ENCODE results near the gene C3orf18. TPM values are rescaled to one million over a fixed set of nuclear protein-coding genes. Genes with fewer than 3 reads are reported as not detected.

C3orf18 gene
- total RNA-seq, 1 donor from 2014 or later = 13.0 TPM

DNA sequence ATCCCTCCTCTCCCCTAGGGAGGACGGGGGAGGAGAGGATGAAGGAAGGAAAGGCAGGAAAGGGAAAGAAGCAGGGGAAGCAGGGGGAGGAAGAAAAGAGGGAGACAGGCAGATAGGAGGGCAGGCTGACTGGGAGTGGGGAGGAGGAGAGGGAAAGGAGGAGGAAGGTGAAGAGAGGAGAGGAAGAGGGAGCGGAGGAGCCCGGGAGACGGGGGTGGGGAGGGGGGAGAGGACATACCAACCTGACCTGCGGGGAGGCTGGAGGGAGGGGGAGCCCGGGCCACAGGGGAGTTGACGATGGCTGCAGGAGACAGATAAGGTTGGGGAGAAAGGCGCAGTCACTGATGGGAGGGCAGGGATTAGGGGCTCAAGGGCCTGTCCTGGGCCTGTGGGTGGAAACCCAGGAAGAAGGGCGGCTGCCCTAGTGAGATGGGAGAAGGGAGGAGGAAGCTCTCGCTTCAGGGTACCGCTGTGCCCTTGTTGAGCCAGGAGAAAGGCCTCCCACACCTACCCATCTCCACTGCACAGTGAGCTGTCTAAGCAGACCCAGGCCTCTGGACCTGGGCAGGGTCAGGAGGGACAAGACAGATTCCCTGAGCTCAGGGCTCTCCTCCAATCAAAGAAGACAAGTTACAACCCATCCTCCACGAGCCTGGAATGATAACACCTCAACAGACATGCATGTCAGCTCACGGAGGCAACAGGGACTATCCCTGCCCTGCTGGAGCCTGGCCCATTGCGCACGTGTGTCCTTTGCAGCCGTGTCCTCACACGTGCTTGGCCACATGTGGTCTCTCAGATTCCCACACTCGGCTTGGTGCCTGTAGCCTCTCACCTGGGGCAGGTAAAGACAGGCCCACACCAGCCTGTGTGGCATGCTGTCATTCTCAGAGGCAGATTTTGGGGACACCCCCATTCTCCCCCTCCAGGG, 27.9 kb downstream of the C3orf18 start:
- Mint-ChIP-seq H3K36me3 (ENCODE audit: unreplicated experiment) (no peaks in the 10 kb centered on the region), H3K9me3 (ENCODE audit: unreplicated experiment) (peaks cover 2% of the 10 kb centered on the region), H3K4me1 (ENCODE audit: low read depth, unreplicated experiment) (no peaks in the 10 kb centered on the region), H3K27me3 (ENCODE audit: unreplicated experiment) (peaks cover 18% of the 10 kb centered on the region), H3K4me3 (ENCODE audit: unreplicated experiment) (no peak overlapping the region), H3K27ac (ENCODE audit: unreplicated experiment) (no peak overlapping the region)
- TF ChIP-seq, protein P1, sequence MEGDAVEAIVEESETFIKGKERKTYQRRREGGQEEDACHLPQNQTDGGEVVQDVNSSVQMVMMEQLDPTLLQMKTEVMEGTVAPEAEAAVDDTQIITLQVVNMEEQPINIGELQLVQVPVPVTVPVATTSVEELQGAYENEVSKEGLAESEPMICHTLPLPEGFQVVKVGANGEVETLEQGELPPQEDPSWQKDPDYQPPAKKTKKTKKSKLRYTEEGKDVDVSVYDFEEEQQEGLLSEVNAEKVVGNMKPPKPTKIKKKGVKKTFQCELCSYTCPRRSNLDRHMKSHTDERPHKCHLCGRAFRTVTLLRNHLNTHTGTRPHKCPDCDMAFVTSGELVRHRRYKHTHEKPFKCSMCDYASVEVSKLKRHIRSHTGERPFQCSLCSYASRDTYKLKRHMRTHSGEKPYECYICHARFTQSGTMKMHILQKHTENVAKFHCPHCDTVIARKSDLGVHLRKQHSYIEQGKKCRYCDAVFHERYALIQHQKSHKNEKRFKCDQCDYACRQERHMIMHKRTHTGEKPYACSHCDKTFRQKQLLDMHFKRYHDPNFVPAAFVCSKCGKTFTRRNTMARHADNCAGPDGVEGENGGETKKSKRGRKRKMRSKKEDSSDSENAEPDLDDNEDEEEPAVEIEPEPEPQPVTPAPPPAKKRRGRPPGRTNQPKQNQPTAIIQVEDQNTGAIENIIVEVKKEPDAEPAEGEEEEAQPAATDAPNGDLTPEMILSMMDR (IDR thresholded peaks at IDR 0.05; ENCODE audit: partially characterized antibody, unreplicated experiment) = no peak
- DNase-seq = no peak

DNA sequence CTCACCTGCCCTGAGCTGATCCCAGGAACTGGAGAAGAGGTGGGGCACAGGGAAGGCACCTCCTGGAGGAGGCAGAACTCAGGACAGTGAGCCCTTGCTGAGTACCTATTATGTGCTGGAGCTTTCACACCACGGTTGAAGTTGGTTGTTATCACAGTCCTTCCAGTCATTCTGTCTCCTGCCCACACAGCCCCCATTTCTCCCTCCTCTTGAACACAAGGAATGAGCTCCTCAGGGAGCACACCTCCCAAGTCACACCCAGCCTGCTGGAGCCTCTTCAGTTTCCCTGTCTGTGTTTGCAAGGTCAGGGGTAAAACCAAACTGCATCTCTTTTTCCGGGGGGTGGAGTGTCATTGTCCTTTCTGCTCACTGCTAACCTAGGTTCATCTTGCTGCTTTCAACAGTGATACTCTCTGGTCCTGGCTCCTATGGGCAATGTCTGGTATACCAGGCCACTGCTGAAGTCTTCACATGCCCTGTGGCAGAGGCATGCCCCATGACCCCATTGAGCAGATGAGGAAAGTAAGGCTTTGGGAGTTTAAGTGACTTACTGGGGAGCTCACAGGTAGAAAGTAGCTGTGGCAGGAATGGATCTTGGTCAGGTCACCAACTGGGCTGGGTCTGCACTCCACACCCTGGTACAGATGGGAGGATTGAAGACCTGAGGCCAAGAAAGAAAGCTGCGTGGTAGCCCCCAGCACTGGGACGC, 30.0 kb downstream of the C3orf18 start:
- Mint-ChIP-seq H3K36me3 (ENCODE audit: unreplicated experiment) (no peaks in the 10 kb centered on the region), H3K27me3 (ENCODE audit: unreplicated experiment) (peaks cover 18% of the 10 kb centered on the region), H3K27ac (ENCODE audit: unreplicated experiment) (no peak overlapping the region), H3K9me3 (ENCODE audit: unreplicated experiment) (peaks cover 10% of the 10 kb centered on the region), H3K4me3 (ENCODE audit: unreplicated experiment) (no peak overlapping the region), H3K4me1 (ENCODE audit: low read depth, unreplicated experiment) (peaks cover 11% of the 10 kb centered on the region)
- DNase-seq = no peak
- TF ChIP-seq, protein P1 (IDR thresholded peaks at IDR 0.05; ENCODE audit: partially characterized antibody, unreplicated experiment) = no peak

DNA sequence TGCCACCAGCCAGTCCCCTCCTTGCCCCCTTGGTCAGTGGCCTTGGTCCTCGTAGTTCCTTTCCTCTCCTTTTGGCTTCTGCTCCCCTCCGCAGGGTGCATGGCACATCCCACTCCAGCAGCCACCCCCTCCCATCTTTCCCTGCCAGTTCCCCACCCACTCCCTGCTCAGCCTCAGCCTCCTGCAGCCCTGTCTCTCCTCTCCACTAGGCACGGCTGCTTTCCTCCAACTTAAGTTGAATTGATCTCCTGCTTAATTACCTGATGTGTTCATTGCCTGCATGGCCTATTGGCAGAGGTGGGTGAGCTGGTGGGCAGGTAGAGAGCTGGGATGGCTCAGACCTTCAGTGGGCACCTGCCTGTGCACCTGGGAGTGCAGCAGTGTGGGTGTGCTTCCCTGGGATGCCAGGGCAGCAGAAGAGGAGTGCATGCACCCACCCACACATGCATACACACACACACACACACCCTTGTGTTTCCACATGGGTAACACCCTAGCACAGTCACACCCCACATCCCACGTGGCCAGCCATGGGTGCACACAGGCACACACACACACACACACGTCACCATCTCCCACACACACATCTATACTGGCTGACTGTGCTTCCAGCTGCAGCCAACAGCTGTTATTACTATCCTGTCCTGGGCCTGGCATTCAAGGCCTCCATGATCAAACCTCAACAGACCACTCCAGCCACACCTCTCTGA, 30.9 kb downstream of the C3orf18 start:
- Mint-ChIP-seq H3K27me3 (ENCODE audit: unreplicated experiment) (peaks cover 24% of the 10 kb centered on the region), H3K27ac (ENCODE audit: unreplicated experiment) (no peak overlapping the region), H3K36me3 (ENCODE audit: unreplicated experiment) (no peaks in the 10 kb centered on the region), H3K4me1 (ENCODE audit: low read depth, unreplicated experiment) (peaks cover 18% of the 10 kb centered on the region), H3K4me3 (ENCODE audit: unreplicated experiment) (no peak overlapping the region), H3K9me3 (ENCODE audit: unreplicated experiment) (peaks cover 13% of the 10 kb centered on the region)
- DNase-seq = no peak
- TF ChIP-seq, protein P1 (IDR thresholded peaks at IDR 0.05; ENCODE audit: partially characterized antibody, unreplicated experiment) = no peak

DNA sequence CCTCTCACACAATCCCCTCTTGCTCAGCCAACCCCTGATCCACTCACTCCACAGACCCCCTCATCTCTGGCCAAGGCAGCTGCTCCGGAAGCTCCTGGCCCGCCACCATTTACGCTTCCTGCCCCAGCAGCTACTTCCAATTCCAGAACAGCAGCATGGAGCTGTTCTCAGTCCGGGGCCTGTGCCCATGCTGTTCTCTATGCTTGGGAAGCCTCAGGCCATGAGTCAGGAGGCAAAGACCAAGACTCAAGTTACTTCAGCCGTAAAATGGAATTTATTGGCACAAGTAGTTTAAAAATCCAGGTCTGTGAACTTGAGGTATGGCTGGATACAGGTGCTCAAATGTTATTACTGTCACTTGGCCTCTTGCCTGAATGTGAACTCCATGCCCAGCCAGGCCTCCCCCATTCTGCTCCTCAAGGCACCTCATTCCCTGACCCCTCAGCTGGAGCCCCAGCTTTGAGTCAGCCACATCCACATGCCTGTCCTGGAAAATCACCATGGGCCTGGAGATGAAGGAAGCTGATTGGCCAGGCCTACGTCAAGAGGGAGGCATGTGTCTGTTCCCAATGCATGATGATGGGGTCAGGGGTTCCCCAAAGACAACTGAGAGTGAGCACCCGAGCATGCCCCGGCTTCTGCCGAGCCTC, 32.7 kb downstream of the C3orf18 start:
- H3K4me1 Mint-ChIP-seq (ENCODE audit: low read depth, unreplicated experiment) = peaks cover 19% of the 10 kb centered on the region
- H3K36me3 Mint-ChIP-seq (ENCODE audit: unreplicated experiment) = no peaks in the 10 kb centered on the region

More for the DNA sequence above, 32.7 kb downstream of the C3orf18 start:
- Mint-ChIP-seq H3K9me3 (ENCODE audit: unreplicated experiment) (peaks cover 13% of the 10 kb centered on the region), H3K27ac (ENCODE audit: unreplicated experiment) (no peak overlapping the region), H3K27me3 (ENCODE audit: unreplicated experiment) (peaks cover 22% of the 10 kb centered on the region), H3K4me3 (ENCODE audit: unreplicated experiment) (no peak overlapping the region)
- TF ChIP-seq, protein P1 (IDR thresholded peaks at IDR 0.05; ENCODE audit: partially characterized antibody, unreplicated experiment) = no peak
- no peak for DNase-seq

Measured in glutamatergic neuron (in vitro differentiated cells).